ENCODE results near the gene KLC4.

The KLC4 gene

DNA sequence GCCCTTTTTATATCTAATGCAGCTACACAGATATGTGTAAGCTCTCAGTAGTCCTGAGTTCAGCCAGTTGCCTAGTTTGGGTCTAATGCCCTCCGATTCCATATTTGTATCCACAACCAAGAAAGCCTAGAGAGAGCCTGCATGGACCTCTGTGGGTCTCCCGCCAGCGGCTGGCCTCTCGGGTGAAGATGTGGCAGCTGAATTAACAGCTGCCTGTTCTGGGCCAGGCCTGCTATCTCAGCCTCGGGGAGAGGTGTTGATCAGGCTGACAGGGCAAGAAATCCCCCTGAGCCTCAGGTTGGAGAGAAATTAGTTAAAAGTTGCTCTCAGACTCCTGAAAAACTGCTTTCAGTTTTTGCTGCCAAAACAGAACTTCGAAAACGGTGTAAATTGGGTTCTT lies 36.5 kb downstream of the KLC4 start:
- TF ChIP-seq, protein P1, sequence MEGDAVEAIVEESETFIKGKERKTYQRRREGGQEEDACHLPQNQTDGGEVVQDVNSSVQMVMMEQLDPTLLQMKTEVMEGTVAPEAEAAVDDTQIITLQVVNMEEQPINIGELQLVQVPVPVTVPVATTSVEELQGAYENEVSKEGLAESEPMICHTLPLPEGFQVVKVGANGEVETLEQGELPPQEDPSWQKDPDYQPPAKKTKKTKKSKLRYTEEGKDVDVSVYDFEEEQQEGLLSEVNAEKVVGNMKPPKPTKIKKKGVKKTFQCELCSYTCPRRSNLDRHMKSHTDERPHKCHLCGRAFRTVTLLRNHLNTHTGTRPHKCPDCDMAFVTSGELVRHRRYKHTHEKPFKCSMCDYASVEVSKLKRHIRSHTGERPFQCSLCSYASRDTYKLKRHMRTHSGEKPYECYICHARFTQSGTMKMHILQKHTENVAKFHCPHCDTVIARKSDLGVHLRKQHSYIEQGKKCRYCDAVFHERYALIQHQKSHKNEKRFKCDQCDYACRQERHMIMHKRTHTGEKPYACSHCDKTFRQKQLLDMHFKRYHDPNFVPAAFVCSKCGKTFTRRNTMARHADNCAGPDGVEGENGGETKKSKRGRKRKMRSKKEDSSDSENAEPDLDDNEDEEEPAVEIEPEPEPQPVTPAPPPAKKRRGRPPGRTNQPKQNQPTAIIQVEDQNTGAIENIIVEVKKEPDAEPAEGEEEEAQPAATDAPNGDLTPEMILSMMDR (IDR thresholded peaks at IDR 0.05; ENCODE audit: low read depth, low read length), result no peak
- no peak overlapping the region for H3K4me3 ChIP-seq (ENCODE audit: low read depth, low read length)

DNA sequence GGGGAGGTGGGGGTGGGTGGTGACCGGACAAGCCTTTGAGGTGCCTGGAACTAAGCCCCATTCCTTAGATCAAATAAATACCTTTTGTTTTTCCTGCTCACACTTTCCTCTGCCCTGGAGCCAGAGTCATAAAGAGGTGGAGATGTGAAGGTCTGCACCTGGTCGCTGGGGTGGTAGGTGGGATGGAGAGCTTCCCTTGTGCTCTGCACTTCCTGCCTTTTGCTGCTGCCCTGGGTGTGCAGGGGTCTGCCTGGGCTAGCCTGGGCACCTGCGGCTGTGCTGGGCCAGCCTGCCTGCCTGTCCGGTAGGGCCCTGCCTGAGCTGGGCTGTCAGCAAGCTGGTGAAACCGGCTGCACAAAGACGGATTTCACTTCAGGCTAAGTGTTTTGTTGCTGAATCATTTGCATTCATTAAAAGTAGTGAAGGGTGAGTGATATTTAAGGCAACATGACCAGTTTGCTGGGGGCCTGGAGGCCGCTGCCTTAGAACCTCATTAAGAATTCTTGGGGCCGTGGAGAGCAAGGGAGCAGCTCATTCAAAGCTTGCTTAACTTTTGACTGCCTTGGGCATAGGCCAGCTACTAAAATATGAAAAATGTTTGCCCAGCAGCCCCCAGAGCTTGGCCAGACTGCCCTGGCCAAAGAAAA lies 37.1 kb downstream of the KLC4 start:
- H3K4me3 ChIP-seq (ENCODE audit: low read depth, low read length), result no peak overlapping the region
- TF ChIP-seq, protein P1 (IDR thresholded peaks at IDR 0.05; ENCODE audit: low read depth, low read length), result no peak

DNA sequence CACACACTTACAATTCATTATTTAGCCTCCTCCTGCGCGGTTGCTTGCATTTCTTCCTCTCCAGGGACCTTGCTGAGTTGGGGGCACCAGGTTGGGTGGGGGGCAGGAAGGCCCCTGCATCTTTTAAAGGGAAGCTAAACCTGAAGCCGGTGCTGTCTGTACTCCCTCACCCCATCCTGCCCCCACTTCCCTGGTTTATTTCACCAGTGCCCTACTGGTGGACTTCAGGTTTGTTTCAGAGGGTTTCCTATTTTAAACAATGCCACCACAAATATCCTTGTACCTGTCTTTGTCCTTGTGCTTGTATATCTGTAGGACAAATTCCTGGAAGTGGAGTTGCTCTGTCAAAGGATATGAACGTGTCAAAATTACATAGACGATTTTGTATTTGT lies 37.7 kb downstream of the KLC4 start:
- TF ChIP-seq, protein P1 (IDR thresholded peaks at IDR 0.05; ENCODE audit: low read depth, low read length), result no peak
- no peak overlapping the region for H3K4me3 ChIP-seq (ENCODE audit: low read depth, low read length)

DNA sequence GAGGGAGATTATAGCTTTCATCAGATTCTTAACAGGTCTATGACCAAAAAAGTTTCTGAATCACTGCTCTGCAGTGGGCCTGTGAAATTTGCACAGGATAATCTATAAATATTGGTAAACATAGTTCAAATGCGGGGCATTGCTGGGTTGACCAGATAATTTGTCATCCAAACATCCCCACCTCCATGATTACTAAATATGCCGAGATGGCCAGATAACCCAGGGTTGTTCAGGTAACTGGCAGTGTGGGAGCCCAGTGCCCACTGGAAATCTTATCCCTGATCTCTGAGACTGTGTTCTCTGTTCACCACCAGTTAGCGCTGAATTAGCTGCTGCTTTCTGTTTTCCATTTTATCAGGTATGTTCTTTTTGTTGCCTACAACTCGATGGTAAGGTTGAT lies 38.1 kb downstream of the KLC4 start:
- H3K4me3 ChIP-seq (ENCODE audit: low read depth, low read length), result no peak overlapping the region
- TF ChIP-seq, protein P1 (IDR thresholded peaks at IDR 0.05; ENCODE audit: low read depth, low read length), result no peak

DNA sequence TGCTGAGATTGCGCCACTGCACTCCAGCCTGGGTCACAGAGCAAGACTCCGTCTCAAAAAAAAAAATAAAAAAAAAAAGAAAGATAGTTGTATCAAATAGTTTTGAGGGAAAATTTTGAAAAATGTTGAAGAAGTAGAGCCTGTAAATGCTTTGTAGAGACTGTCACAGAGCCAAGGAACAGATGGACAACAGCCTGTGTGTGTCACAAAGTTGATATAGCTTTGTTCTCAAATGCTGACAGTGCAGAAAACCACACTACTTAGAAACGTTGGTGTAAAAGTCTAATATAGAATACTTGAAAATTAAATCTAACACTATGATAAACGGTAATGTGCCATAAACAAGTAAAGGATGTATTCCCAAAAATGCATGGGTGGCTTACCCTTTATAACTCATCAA lies 42.1 kb downstream of the KLC4 start:
- no peak overlapping the region for H3K4me3 ChIP-seq (ENCODE audit: low read depth, low read length)
- TF ChIP-seq, protein P1 (IDR thresholded peaks at IDR 0.05; ENCODE audit: low read depth, low read length), result no peak

DNA sequence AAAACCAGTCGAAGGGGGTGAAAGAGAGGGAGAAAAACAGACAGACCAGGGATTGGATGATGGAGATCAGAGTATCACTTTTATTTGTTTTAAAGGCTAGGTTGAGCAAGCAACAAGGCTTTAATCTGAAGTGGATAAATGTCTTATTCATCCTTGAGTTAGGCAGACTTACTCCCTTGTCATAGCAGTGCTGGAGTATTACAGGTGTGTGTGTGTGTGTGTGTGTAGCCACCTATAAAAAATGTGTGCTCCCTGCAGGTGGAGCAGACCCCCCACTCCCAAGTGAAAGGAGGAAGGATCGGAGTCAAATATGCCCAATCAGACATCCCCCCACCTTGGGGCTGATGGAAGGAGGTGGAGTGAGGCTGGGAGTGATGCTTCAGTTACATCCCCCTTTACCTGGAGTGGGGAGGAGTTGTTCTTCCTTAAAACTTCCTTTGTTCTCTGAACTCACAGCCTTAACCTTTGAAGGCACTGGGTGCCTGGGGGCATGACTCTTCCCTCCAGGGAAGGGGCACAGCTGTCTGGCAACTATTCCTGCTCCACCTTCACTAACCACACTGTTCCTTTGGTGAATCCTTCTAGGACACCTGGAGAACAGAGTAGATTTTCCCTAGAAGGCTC lies 43.9 kb downstream of the KLC4 start:
- TF ChIP-seq, protein P1 (IDR thresholded peaks at IDR 0.05; ENCODE audit: low read depth, low read length), result no peak

DNA sequence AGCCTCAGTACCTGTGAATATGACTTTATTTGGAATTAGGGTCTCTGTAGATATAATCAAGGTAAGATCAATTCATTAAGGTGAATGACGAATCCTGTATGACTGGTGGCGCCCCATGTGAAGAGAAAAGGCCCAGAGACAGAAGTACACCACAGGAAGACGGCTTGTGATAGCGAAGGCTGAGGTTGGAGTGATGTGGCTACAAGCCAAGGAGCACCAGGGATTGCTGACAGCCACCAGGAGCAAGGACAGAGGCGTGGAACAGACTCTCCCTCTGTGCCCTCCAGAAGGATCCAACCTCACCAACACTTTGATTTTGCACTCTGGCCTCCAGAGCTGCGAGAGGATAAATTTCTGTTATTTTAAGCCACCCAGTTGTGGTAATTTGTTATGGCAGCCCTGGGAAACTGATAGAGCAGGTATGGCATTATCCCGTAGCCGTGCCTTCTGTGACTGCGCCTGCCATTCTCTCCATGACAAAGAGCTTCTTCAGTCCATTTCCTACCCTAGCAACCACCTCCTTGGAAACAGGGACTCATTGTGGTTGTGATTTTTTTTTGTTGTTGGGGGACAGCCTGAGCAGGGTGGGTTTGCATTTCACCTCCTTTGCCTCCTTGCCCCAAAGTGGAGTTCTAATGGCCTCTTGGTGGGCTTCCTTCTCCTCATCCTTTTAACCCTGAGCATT lies 46.2 kb downstream of the KLC4 start:
- no peak overlapping the region for H3K4me3 ChIP-seq (ENCODE audit: low read depth, low read length)
- TF ChIP-seq, protein P1 (IDR thresholded peaks at IDR 0.05; ENCODE audit: low read depth, low read length), result no peak

More for the DNA sequence above, 43.9 kb downstream of the KLC4 start:
- H3K4me3 ChIP-seq (ENCODE audit: low read depth, low read length), result no peak overlapping the region

Measured in WI38 (cell line).